NCI-H446 (cell line): ENCODE results near the gene GPX4.

Experiments
- DNase-seq, 2 experiments: peaks; one replicate each; lab custom pipeline; 2025; lab: John Stamatoyannopoulos, UW

Gene GPX4

DNA sequence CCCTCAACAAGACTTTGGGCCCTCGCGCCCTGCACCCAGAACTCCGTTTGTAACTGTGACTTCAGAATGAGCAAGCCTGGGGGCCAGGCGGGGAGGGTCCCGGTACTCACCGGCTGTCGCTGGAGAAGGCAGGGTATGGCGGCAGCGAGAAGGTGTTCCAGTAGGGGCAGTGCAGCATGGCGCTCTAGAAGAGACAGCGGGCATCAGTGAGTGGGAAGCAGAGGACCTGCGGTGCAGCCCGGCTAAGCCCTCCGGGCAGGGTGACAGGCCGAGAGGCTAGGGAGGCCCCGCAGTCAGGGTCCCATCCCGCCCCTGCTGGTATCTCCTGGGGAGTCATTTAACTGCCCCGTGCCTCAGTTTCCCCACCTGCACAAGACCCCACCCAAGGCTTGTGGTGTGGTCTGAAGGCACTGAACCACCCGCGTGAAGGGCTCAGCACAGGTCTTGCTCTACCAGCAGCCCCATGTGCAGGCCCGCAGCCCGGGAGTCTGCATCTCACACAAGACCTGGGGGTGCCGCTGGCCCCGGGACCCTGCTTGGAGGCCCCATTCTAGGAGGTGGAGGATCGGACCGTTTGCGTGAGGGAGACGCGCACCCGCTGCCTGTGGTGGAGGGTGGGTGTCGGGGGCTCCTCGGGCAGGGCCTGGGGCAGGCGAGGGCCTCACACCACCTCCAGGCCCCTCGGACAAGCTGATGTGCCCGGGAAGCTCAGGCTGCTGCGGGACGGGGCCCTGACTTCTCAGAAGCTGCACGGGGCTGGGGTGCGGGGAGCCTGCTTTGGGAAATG, 45.7 kb downstream of the GPX4 start:
- no peak for DNase-seq

DNA sequence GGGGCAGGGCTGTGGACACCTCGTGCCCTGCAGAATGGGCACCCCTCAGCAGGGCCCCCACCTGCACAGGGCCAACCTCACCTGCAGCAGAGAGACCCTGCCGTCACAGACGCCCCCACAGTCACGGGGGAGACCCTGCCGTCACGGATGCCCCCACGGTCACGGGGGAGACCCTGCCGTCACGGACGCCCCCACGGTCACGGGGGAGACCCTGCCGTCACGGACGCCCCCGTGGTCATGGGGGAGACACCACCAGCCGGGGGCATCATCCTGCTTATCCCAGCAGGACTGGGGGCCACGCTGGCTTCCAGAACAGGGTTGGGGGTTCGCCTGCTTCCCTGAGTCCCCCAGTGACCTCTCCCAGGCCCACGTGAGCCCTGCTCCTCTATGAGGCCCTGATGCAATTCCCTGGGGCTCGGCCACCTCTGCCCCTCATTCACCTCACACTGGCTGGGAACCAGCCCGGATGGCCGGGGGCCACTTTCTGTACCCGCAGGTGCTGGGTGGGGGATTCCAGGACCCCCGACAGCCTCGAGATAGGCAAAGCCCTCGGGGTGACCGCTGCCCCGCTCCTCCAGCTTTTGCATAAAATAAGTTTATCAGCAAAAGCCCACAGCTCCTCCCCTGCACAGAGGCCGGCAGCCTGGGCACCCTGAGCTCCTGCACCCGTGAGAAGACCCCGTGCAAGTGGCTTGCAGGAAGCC, 46.7 kb downstream of the GPX4 start:
- DNase-seq: no peak

DNA sequence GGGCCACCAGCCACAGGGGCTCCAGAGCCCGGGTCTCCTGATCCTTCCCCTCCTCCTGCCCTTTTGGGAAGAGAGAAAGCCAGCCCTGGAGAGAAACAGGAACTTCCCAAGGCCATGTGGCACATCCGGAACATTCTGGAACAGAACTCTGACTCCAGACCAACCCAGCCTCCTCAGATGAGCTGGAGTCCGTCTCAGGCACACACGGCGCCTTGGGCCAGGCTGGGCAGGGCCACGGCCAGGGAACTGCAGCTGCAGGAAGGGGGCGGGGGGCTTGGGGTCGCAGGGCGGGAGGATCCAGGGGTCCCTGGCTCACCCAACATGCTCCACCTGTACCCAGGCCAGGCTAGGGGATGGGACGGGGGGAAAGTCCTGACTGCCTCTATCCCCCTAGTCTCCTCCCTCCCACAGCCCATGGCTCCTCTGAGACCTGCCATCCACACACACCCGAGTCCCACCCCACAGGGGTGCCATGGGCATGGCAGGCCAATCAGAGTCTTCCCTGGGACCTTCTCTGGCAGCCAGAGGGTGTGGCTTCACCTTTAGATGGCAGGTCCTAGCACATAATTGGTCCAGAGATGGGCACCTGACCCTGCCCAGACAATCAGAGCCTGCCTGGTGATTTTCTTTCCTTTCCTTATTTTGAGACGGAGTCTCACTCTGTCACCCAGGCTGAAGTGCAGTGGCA, 47.4 kb downstream of the GPX4 start:
- DNase-seq: no peak

- DNase-seq: no peak
Observed at GRCh38 chr19:1151917-1152587, 48.3 kb downstream of the GPX4 start.

DNA sequence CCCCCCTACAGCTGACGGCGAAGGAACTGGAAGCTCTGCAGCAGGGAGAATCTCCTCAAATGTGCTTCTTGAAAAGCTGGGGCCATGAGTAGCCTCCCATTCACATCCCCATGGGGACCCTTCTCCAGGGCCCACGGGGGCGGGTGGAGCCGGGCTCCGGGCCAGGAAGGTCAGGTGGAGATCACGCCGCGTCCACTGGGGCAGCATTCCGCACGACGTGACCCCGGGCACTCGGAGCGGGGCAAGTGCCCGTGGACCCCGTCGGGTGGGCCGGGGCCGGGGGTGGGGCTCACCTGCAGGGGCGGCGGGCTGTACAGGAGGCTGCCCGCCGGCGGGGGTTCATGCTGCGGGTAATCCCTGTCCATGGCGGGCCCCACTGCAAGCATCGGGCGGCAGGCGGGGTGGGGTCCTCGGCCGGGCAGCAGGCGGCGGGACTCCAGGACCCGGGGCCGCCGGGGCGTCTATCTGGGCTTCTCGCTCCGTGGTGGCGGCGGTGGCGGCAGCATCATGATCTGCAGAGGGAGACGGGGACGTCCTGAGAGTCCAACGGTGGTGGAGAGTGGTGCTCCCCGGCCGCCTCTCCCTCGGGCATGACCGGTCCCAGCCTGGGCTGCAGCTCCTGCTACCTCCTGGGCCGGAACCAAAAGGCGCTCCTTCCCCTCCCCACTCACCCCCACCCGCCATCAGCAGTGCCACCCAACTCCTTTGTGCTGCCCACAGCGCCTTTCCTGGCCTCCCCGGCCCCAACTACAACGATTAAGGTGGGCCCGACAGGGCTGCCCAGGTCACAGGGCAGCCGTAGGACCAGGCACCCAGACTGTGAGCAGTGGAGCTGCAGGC, 50.3 kb downstream of the GPX4 start:
- DNase-seq: no peak

DNA sequence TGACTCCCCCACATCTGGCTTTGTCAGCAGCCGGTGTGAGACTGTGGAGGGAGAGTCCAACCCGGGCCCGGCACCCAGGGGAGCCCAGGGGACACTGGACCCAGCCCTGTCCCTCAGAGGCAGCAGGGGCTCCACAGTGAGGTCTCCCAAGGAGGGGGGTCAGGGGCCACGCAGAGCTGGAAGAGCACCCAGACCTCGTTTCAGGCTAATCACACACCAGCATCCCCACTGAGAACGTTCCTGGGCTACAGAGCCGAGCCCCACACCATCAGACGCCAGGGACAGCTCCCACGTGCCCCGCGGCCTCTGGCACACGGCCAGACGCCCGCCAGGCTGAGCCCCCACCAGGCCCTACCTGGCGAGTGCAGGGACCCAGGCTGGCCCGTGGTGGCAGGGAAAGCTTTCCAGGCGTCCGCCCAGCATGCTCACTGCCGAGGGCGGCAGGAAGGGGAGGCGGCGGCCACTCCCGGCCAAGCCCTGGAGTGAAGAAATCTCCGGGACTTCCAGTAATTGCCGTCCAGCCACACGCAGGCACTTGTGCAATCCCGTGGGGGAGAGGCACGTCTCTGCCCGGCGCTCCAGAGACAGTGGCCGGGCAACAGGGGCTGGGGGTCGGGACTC, 51.0 kb downstream of the GPX4 start:
- DNase-seq: no peak

DNA sequence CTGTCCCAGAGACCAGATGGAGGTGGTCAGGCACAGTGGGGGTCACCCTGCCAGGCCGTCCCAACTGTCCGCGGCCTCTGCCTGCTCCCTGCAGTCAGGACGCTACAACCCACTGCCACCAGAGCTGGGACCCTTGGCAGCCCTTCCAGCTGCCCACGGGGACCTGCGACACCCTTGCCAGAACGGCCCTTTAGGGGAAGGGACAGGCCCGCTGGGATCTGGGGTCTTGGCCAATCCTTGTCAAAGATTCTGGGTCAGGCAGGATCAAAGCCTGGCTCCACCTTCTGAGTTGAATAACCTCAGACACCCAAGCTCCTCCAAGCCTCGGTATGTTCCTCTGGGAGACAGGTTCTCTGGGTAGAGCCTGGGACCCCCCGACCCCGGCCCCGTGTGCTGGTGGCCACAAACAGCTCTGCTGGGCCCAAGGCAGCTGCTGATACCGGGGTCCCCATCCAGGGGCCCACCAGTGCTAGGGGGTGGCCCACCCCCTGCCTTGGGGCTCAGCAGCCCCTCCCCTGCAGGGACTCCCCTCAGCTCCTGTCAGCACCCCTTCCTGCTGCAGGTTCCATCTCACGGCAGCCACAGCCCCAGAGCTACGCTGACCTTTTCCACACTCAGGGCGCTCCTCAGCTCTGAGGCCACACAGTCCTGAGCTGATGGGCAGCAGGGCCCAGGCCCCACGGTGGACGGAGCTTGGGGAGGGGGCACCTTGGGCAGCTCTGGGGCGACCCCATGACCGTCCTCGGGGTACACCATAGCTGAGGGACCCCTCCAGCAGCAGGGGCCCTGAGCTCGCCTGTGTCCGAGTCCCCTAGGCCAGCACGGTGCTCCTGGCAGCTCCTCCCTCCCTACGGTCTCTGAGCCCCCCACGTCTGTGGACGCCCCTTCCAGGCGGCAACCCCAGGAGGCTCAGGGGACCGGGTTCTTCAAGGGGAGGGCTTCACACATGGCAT, 51.8 kb downstream of the GPX4 start:
- no peak for DNase-seq
